Natural killer cell (primary cell): ENCODE data around the gene SMAD2. TPM values are rescaled to one million over a fixed set of nuclear protein-coding genes. Genes with fewer than 3 reads are reported as not detected.
A peak's percentile ranks its signal among the peaks of the same experiment; 100 is the strongest.

ENCODE experiments used
- ATAC-seq, 3 donors: fragments of 150-1000 bp in 2 of 3; fragments of 200-7000 bp in 1 of 3; cut with Tn5 transposase; 1 replicate in 1 of 3; 2 replicates in 2 of 3; pipeline ENCODE4 v1.10.0; 2021; ENCODE audit warnings: mild to moderate bottlenecking in 2 of 3, moderate library complexity in 2 of 3
- DNase-seq, 2 donors: peaks; one replicate each; pipeline versions ENCODE4 v3.0.0 to v3.0.0-alpha.2; 2013 to 2021; ENCODE audit warnings: mixed read lengths in 1 of 2
- H3K27ac ChIP-seq: one replicate; pipeline ENCODE4 v1.5.1; 2013; ENCODE audit warnings: mild to moderate bottlenecking, low read length
- H3K27me3 ChIP-seq: one replicate; pipeline ENCODE4 v1.6.1; 2013; ENCODE audit warnings: low read length; ENCODE audit not compliant: control insufficient read depth, insufficient read depth
- H3K36me3 ChIP-seq: one replicate; pipeline ENCODE4 v1.6.1; 2013; ENCODE audit warnings: low read length; ENCODE audit not compliant: control insufficient read depth, insufficient read depth
- H3K4me1 ChIP-seq: one replicate; pipeline ENCODE4 v1.6.1; 2013; ENCODE audit warnings: low read length; ENCODE audit not compliant: control insufficient read depth, insufficient read depth
- H3K4me3 ChIP-seq: one replicate; pipeline ENCODE4 v1.5.1; 2013; ENCODE audit warnings: low read length
- H3K9me3 ChIP-seq: one replicate; pipeline ENCODE4 v1.6.1; 2013; ENCODE audit warnings: low read length; ENCODE audit not compliant: control insufficient read depth, insufficient read depth
- H3K27ac Mint-ChIP-seq, 2 donors: one replicate each; pipeline ENCODE4 v1.8.0; 2022; ENCODE audit warnings: mild to moderate bottlenecking in 2 of 2, mixed read lengths in 2 of 2, moderate library complexity in 1 of 2
- H3K27me3 Mint-ChIP-seq, 2 donors: one replicate each; pipeline ENCODE4 v1.8.0; 2022; ENCODE audit warnings: low read depth in 2 of 2, mixed read lengths in 2 of 2
- H3K36me3 Mint-ChIP-seq: one replicate; pipeline ENCODE4 v1.8.0; 2022; ENCODE audit warnings: mixed read lengths
- H3K4me1 Mint-ChIP-seq, 2 donors: one replicate each; pipeline ENCODE4 v1.8.0; 2022; ENCODE audit warnings: mixed read lengths in 2 of 2
- H3K4me3 Mint-ChIP-seq: one replicate; pipeline ENCODE4 v1.8.0; 2022; ENCODE audit warnings: mild to moderate bottlenecking, moderate library complexity, mixed read lengths
- H3K9me3 Mint-ChIP-seq, 2 donors: one replicate each; pipeline ENCODE4 v1.8.0; 2022; ENCODE audit warnings: mixed read lengths in 2 of 2
- CTCF ChIP-seq: fragments of 200-600 bp; IDR thresholded peaks from one replicate; pipeline ENCODE4 v1.8.0; 2022; ENCODE audit warnings: antibody characterized with exemption
- WGBS: methylation state at CpG from one replicate; pipeline ENCODE4 v1.1.7; 2013; ENCODE audit warnings: missing lambda C conversion rate; ENCODE audit not compliant: insufficient coverage; 5-methylcytosine and 5-hydroxymethylcytosine counted together
- intact Hi-C: fragments of 100-400 bp; cut with micrococcal nuclease; formaldehyde crosslinking; loops from one replicate; pipeline ENCODE4 v1.14.2; 2022
- total RNA-seq, 4 donors: library from RNA; stranded (reverse); fragments of 120-200 nt in 1 of 4; gene quantifications; one replicate each; pipeline versions ENCODE4 v1.2.3 to v1.2.4, GENCODE V29; 2013 to 2022

Gene SMAD2
- total RNA-seq, 3 donors from 2014 or later (not counting 1 experiment from before 2014, with no cell fraction given) = 138 to 160 (median 148) TPM

DNA sequence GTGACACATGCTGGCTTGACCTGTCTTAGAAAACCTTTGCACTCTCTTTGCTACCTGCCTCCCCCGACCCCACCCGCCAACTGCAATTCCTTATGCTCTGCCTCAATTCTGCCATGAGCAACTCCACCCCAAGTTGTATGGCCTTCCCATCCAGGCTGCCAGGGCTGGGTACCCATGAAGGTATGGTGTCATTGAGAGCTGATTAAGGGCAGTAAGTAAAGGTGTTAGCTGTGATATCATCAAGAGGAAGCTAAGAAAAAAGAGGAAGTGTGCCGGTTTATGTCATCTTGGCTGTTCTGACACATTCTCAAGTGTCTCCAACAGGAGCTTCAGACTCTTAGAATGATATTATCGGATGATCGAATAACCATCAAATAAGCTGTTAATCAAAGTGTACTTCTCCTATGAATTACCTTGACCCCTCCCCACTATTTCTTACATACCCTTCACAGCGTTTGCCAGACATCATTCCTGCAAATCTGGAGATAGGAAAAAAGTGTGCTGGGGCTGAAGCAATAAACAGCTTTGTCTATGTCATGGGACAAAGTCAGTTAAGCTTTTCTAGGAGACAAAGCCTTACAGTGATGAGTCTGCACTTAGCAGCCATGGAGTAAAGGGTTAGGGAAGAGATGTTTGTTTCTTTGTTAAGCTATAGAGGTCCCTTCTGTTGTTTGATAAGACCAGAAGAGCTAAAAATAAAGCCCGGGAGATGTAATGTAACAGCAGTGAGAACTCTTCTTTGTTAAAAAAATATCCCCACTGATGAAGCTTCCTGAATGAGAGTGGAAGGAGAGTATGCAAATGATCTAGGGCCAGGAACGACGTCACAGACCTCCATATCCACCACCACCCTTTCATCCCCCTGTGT, 40.4 kb upstream of the SMAD2 start:
- H3K9me3 ChIP-seq = no peaks in the 10 kb centered on the region
- Mint-ChIP-seq H3K27me3 (peaks cover 11 to 29% of the 10 kb centered on the region in 2 donors), H3K9me3 (no peaks in the 10 kb centered on the region), H3K4me1 (peaks cover 11% of the 10 kb centered on the region in 2 donors), H3K27ac (no peak overlapping the region), H3K4me3 (no peak overlapping the region), H3K36me3 (no peaks in the 10 kb centered on the region)
- DNase-seq (no peak), ATAC-seq (peak; percentile 46 to 67 (median 58))
- no peak overlapping the region for H3K4me3 ChIP-seq
- H3K27me3 ChIP-seq = no peaks in the 10 kb centered on the region
- intact Hi-C loops = loop anchor here (1.0 kb wide), 1 partner anchor 32 kb away; no protein-coding TSS in a partner anchor
- no peaks in the 10 kb centered on the region for H3K36me3 ChIP-seq
- no peak for TF ChIP-seq CTCF
- 77% methylated on average over 5 of the region's 9 CpGs for WGBS
- no peak overlapping the region for H3K27ac ChIP-seq
- H3K4me1 ChIP-seq = no peaks in the 10 kb centered on the region

DNA sequence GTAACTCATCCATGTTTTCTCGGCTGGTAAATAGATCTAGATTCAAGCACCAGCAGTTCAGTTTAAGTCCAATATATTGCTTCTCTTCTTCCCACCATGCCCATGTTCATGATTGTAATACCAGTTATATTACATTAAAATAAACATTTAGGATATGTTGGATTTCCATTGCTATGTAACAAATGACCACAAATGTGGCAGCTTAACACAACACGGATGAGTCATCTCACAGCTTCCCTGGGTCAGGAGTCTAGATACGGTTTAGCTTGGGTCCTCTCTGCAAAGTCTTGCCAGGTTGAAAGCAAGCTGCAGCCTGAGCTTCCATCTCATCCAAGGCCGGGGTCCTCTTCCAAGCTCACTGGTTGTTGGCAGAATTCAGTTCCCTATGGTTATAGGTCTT, 39.4 kb upstream of the SMAD2 start:
- peak in 1 of 3 donors; percentile 49 for ATAC-seq
- H3K36me3 ChIP-seq = no peaks in the 10 kb centered on the region
- H3K27ac Mint-ChIP-seq = no peak overlapping the region

DNA sequence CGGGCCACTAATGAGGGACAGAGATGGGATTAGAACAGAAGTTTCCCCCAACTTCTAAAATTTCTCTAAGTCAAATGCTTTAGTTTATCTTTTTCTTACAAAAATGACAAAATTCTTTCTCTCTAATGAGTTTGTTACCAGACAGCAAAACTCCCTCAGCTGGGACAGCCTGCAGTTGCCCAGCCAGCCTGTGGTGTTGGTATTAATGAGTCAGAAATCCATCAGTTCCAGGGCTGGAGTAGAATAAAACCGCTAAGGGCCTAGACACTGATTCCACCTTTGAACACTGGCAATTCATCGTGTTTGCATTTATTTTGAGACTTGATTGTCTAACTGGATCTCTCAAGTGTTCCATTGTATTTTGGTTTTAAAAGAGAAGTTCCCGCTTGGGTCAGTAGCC, 38.3 kb upstream of the SMAD2 start:
- Mint-ChIP-seq H3K36me3 (no peaks in the 10 kb centered on the region), H3K9me3 (no peaks in the 10 kb centered on the region), H3K4me1 (peaks cover 11% of the 10 kb centered on the region in 2 donors), H3K27ac (no peak overlapping the region), H3K4me3 (no peak overlapping the region), H3K27me3 (peaks cover 7 to 20% of the 10 kb centered on the region in 2 donors)
- Histone ChIP-seq H3K4me3 (no peak overlapping the region), H3K27me3 (no peaks in the 10 kb centered on the region), H3K9me3 (no peaks in the 10 kb centered on the region), H3K36me3 (no peaks in the 10 kb centered on the region), H3K4me1 (no peaks in the 10 kb centered on the region), H3K27ac (no peak overlapping the region)
- intact Hi-C loops = no loop called here
- DNase-seq (no peak), ATAC-seq (no peak)
- 96% methylated on average over 4 of the region's 4 CpGs for WGBS
- TF ChIP-seq CTCF = no peak

More for the DNA sequence above, 39.4 kb upstream of the SMAD2 start:
- no peaks in the 10 kb centered on the region for H3K4me1 ChIP-seq
- Mint-ChIP-seq H3K4me3 (no peak overlapping the region), H3K9me3 (no peaks in the 10 kb centered on the region), H3K36me3 (no peaks in the 10 kb centered on the region), H3K27me3 (peaks cover 11 to 29% of the 10 kb centered on the region in 2 donors), H3K4me1 (peaks cover 11% of the 10 kb centered on the region in 2 donors)
- WGBS = 82% methylated on average over 4 of the region's 4 CpGs
- DNase-seq = no peak
- intact Hi-C loops = loop anchor here (1.0 kb wide), 1 partner anchor 33 kb away; no protein-coding TSS in a partner anchor
- no peaks in the 10 kb centered on the region for H3K9me3 ChIP-seq
- H3K27ac ChIP-seq = no peak overlapping the region
- no peaks in the 10 kb centered on the region for H3K27me3 ChIP-seq
- TF ChIP-seq CTCF = no peak
- no peak overlapping the region for H3K4me3 ChIP-seq
